Retina (tissue), 1 donor: ENCODE data around the gene PI4KB.
A peak's percentile ranks its signal among the peaks of the same experiment; 100 is the strongest.

Source experiments
- DNase-seq: peaks from one replicate; pipeline ENCODE4 v3.0.0-alpha.2; 2016

The PI4KB gene

GRCh38 chr1:151311011-151311410 is 16.2 kb downstream of the PI4KB start:
- DNase-seq = no peak

GRCh38 chr1:151309811-151310323 is 17.3 kb downstream of the PI4KB start:
- no peak for DNase-seq

GRCh38 chr1:151294742-151295462 is 32.3 kb downstream of the PI4KB start:
- no peak for DNase-seq

- no peak for DNase-seq
Observed at GRCh38 chr1:151293093-151293492, 34.1 kb downstream of the PI4KB start.

GRCh38 chr1:151292207-151293030 is 34.8 kb downstream of the PI4KB start:
- no peak for DNase-seq

- no peak for DNase-seq
Observed at GRCh38 chr1:151290709-151291303, 36.4 kb downstream of the PI4KB start.

- DNase-seq = no peak
Observed at GRCh38 chr1:151289991-151290708, 37.1 kb downstream of the PI4KB start.

- no peak for DNase-seq
Observed at GRCh38 chr1:151289080-151289935, 37.9 kb downstream of the PI4KB start.

GRCh38 chr1:151288502-151288901 is 38.7 kb downstream of the PI4KB start:
- no peak for DNase-seq

- DNase-seq = no peak
Observed at GRCh38 chr1:151287767-151288500, 39.3 kb downstream of the PI4KB start.

GRCh38 chr1:151287341-151287699 is 39.9 kb downstream of the PI4KB start:
- no peak for DNase-seq

GRCh38 chr1:151286619-151287340 is 40.4 kb downstream of the PI4KB start:
- DNase-seq = no peak

- DNase-seq = no peak
Observed at GRCh38 chr1:151284013-151284577, 43.1 kb downstream of the PI4KB start.

GRCh38 chr1:151282883-151283725 is 44.1 kb downstream of the PI4KB start:
- peak; percentile 69 for DNase-seq

- DNase-seq = peak; percentile 98
Observed at GRCh38 chr1:151281969-151282882, 45.0 kb downstream of the PI4KB start, which contains the start of gene ZNF687. Gene ZNF687 (plus strand): TSS chr1:151282299. CDS start chr1:151286292, 3,993 bp downstream.

- peak; percentile 99 for DNase-seq
Observed at GRCh38 chr1:151281225-151281968, 45.8 kb downstream of the PI4KB start.

GRCh38 chr1:151277249-151277648 is 50.0 kb downstream of the PI4KB start:
- no peak for DNase-seq
